Measurements from ENCODE around the gene GLTP. TPM values are rescaled to one million over a fixed set of nuclear protein-coding genes. Genes with fewer than 3 reads are reported as not detected.

GLTP gene
- total RNA-seq, 3 donors from 2014 or later (not counting 1 experiment from before 2014, with no cell fraction given) = 48.6 to 52.8 (median 49.2) TPM

- Histone ChIP-seq H3K9me3 (ENCODE audit: control insufficient read depth, insufficient read depth, low read length) (no peaks in the 10 kb centered on the region), H3K27me3 (ENCODE audit: control insufficient read depth, insufficient read depth, low read length) (peaks cover 2% of the 10 kb centered on the region), H3K4me1 (ENCODE audit: control insufficient read depth, insufficient read depth, low read length) (no peaks in the 10 kb centered on the region), H3K36me3 (ENCODE audit: control insufficient read depth, insufficient read depth, low read length) (no peaks in the 10 kb centered on the region), H3K27ac (ENCODE audit: low read length) (no peak overlapping the region), H3K4me3 (ENCODE audit: low read length) (no peak overlapping the region)
- intact Hi-C loops (cut with micrococcal nuclease) = no loop called here
- H3K36me3 Mint-ChIP-seq = no peaks in the 10 kb centered on the region
- H3K27me3 Mint-ChIP-seq (ENCODE audit: low read depth in 2 of 2) = no peaks in the 10 kb centered on the region
- 87% methylated on average over 6 of the region's 6 CpGs for WGBS (ENCODE audit: insufficient coverage)
- DNase-seq (no peak), ATAC-seq (no peak)
- TF ChIP-seq CTCF (IDR thresholded peaks at IDR 0.05) = no peak
- no peaks in the 10 kb centered on the region for H3K9me3 Mint-ChIP-seq
- H3K4me1 Mint-ChIP-seq = no peaks in the 10 kb centered on the region
- no peak overlapping the region for H3K4me3 Mint-ChIP-seq
- no peak overlapping the region for H3K27ac Mint-ChIP-seq
These were observed 66.4 kb downstream of the GLTP start for GRCh38 chr12:109813810-109814416.

GRCh38 chr12:109811624-109811995 lies 68.7 kb downstream of the GLTP start:
- no peak overlapping the region for H3K27ac ChIP-seq (ENCODE audit: low read length)
- no peaks in the 10 kb centered on the region for H3K9me3 ChIP-seq (ENCODE audit: control insufficient read depth, insufficient read depth, low read length)
- no peaks in the 10 kb centered on the region for H3K36me3 ChIP-seq (ENCODE audit: control insufficient read depth, insufficient read depth, low read length)
- Mint-ChIP-seq H3K27me3 (ENCODE audit: low read depth in 2 of 2) (no peaks in the 10 kb centered on the region), H3K36me3 (no peaks in the 10 kb centered on the region), H3K27ac (no peak overlapping the region), H3K9me3 (no peaks in the 10 kb centered on the region), H3K4me1 (no peaks in the 10 kb centered on the region), H3K4me3 (no peak overlapping the region)
- no peaks in the 10 kb centered on the region for H3K27me3 ChIP-seq (ENCODE audit: control insufficient read depth, insufficient read depth, low read length)
- WGBS (ENCODE audit: insufficient coverage) = 79% methylated on average over 5 of the region's 5 CpGs
- ATAC-seq = no peak
- H3K4me1 ChIP-seq (ENCODE audit: control insufficient read depth, insufficient read depth, low read length) = no peaks in the 10 kb centered on the region
- no peak for TF ChIP-seq CTCF (IDR thresholded peaks at IDR 0.05)
- no peak for DNase-seq
- intact Hi-C loops (cut with micrococcal nuclease) = no loop called here
- no peak overlapping the region for H3K4me3 ChIP-seq (ENCODE audit: low read length)

DNA sequence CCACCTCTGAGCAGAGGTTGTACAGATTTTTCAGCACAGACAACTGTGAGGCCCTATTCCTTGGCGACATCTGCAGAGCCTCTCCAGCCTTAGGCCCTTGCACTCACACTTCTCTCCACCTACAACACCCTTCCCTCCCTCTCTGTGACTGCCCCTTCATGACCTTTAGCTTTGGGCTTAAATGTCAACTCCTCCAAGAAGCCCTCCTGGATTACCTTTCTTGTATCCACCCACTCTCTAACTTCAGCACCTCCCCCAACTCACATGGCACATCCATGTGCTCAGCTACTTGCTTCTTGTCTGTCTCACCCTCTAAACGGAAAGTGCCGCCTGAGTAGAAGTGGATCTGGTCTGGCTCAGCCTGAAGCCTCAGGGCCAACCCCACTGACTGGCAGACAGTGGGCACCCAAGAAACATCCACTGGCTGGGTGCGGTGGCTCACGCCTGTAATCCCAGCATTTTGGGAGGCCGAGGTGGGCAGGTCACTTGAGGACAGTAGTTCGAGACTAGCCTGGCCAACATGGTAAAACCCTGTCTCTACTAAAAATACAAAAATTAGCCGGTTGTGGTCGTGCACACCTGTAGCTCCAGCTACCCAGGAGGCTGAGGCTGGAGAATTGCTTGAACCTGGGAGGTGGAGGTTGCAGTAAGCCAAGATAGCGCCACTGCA lies 69.3 kb downstream of the GLTP start:
- Histone ChIP-seq H3K9me3 (ENCODE audit: control insufficient read depth, insufficient read depth, low read length) (no peaks in the 10 kb centered on the region), H3K27me3 (ENCODE audit: control insufficient read depth, insufficient read depth, low read length) (no peaks in the 10 kb centered on the region), H3K27ac (ENCODE audit: low read length) (no peak overlapping the region), H3K4me3 (ENCODE audit: low read length) (no peak overlapping the region), H3K4me1 (ENCODE audit: control insufficient read depth, insufficient read depth, low read length) (no peaks in the 10 kb centered on the region), H3K36me3 (ENCODE audit: control insufficient read depth, insufficient read depth, low read length) (no peaks in the 10 kb centered on the region)
- DNase-seq (no peak), ATAC-seq (no peak)
- 92% methylated on average over 10 of the region's 10 CpGs for WGBS (ENCODE audit: insufficient coverage)
- no peaks in the 10 kb centered on the region for H3K4me1 Mint-ChIP-seq
- no peaks in the 10 kb centered on the region for H3K9me3 Mint-ChIP-seq
- no peak overlapping the region for H3K27ac Mint-ChIP-seq
- intact Hi-C loops (cut with micrococcal nuclease) = no loop called here
- H3K4me3 Mint-ChIP-seq = no peak overlapping the region
- TF ChIP-seq CTCF (IDR thresholded peaks at IDR 0.05) = no peak
- H3K27me3 Mint-ChIP-seq (ENCODE audit: low read depth in 2 of 2) = no peaks in the 10 kb centered on the region
- no peaks in the 10 kb centered on the region for H3K36me3 Mint-ChIP-seq

Measured in natural killer cell (primary cell).